Measurements from ENCODE around the gene GPR55. TPM values are rescaled to one million over a fixed set of nuclear protein-coding genes. Genes with fewer than 3 reads are reported as not detected.

The GPR55 gene
- total RNA-seq, 1 donor from 2014 or later = not detected

- no peak for TF ChIP-seq CTCF (conservative IDR thresholded peaks at IDR 0.05)
- H3K9me3 Mint-ChIP-seq = no peaks in the 10 kb centered on the region
- no peak overlapping the region for H3K27ac Mint-ChIP-seq
- no peaks in the 10 kb centered on the region for H3K27me3 Mint-ChIP-seq
- no peaks in the 10 kb centered on the region for H3K36me3 Mint-ChIP-seq
- no peak for DNase-seq (ENCODE audit: extremely low spot score, unreplicated experiment)
- no peak overlapping the region for H3K4me3 Mint-ChIP-seq
- no peaks in the 10 kb centered on the region for H3K4me1 Mint-ChIP-seq (ENCODE audit: unreplicated experiment)
Measured at GRCh38 chr2:230967113-230967512, 42.1 kb upstream of the GPR55 start.

- no peak for DNase-seq (ENCODE audit: extremely low spot score, unreplicated experiment)
- H3K9me3 Mint-ChIP-seq = no peaks in the 10 kb centered on the region
- H3K36me3 Mint-ChIP-seq = no peaks in the 10 kb centered on the region
- no peaks in the 10 kb centered on the region for H3K4me1 Mint-ChIP-seq (ENCODE audit: unreplicated experiment)
- peaks cover 10% of the 10 kb centered on the region for H3K27me3 Mint-ChIP-seq
- H3K4me3 Mint-ChIP-seq = no peak overlapping the region
- TF ChIP-seq CTCF (conservative IDR thresholded peaks at IDR 0.05) = no peak
- no peak overlapping the region for H3K27ac Mint-ChIP-seq
Measured at GRCh38 chr2:230964136-230964730, 39.2 kb upstream of the GPR55 start.

GRCh38 chr2:230961091-230961491, 36.0 kb upstream of the GPR55 start:
- peaks cover 38% of the 10 kb centered on the region for H3K27me3 Mint-ChIP-seq
- no peaks in the 10 kb centered on the region for H3K36me3 Mint-ChIP-seq
- TF ChIP-seq CTCF (conservative IDR thresholded peaks at IDR 0.05) = no peak
- DNase-seq (ENCODE audit: extremely low spot score, unreplicated experiment) = no peak
- no peak overlapping the region for H3K4me3 Mint-ChIP-seq
- no peaks in the 10 kb centered on the region for H3K9me3 Mint-ChIP-seq
- H3K27ac Mint-ChIP-seq = no peak overlapping the region
- peaks cover 9% of the 10 kb centered on the region for H3K4me1 Mint-ChIP-seq (ENCODE audit: unreplicated experiment)

- Mint-ChIP-seq H3K36me3 (no peaks in the 10 kb centered on the region), H3K27ac (no peak overlapping the region), H3K9me3 (no peaks in the 10 kb centered on the region), H3K4me3 (no peak overlapping the region), H3K4me1 (ENCODE audit: unreplicated experiment) (peaks cover 9% of the 10 kb centered on the region), H3K27me3 (peaks cover 42% of the 10 kb centered on the region)
- no peak for DNase-seq (ENCODE audit: extremely low spot score, unreplicated experiment)
- TF ChIP-seq CTCF (conservative IDR thresholded peaks at IDR 0.05) = no peak
Measured at GRCh38 chr2:230960026-230960425, 35.0 kb upstream of the GPR55 start.

GRCh38 chr2:230958820-230959756, 34.0 kb upstream of the GPR55 start:
- Mint-ChIP-seq H3K36me3 (no peaks in the 10 kb centered on the region), H3K4me3 (peak overlapping the region; percentile 7), H3K4me1 (ENCODE audit: unreplicated experiment) (peaks cover 9% of the 10 kb centered on the region), H3K27ac (no peak overlapping the region), H3K27me3 (peaks cover 49% of the 10 kb centered on the region), H3K9me3 (no peaks in the 10 kb centered on the region)
- DNase-seq (ENCODE audit: extremely low spot score, unreplicated experiment) = no peak
- TF ChIP-seq CTCF (conservative IDR thresholded peaks at IDR 0.05) = no peak

Measured in type B pancreatic cell (in vitro differentiated cells).